IPS-NIHi11 (cell line): ENCODE measurements around the gene RBP3.

Source experiments
- DNase-seq: peaks from one replicate; pipeline ENCODE4 v3.0.0; 2012; ENCODE audit warnings: mixed read lengths, low spot score

RBP3 gene

GRCh38 chr10:47358457-47358856 lies 10.3 kb downstream of the RBP3 start:
- DNase-seq = no peak

DNA sequence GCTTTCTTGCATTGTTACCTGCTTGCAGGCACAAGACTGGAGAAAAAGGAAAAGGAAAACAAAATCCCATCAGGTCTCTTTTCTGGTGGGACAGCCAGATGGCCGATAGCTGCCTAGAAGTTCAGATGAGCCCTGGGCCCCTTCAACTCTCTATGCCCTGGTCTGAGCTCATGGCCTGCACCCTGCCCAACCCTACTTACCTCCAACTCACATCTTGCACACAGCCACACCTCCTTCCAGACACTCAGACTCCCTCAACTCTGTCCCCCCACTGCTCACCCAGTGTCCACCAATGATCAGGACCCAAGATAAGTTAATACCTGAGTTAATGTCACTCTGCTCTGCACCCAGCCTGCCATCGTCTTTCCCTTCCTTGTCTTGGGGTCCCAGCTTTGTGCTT lies 10.9 kb downstream of the RBP3 start:
- no peak for DNase-seq

DNA sequence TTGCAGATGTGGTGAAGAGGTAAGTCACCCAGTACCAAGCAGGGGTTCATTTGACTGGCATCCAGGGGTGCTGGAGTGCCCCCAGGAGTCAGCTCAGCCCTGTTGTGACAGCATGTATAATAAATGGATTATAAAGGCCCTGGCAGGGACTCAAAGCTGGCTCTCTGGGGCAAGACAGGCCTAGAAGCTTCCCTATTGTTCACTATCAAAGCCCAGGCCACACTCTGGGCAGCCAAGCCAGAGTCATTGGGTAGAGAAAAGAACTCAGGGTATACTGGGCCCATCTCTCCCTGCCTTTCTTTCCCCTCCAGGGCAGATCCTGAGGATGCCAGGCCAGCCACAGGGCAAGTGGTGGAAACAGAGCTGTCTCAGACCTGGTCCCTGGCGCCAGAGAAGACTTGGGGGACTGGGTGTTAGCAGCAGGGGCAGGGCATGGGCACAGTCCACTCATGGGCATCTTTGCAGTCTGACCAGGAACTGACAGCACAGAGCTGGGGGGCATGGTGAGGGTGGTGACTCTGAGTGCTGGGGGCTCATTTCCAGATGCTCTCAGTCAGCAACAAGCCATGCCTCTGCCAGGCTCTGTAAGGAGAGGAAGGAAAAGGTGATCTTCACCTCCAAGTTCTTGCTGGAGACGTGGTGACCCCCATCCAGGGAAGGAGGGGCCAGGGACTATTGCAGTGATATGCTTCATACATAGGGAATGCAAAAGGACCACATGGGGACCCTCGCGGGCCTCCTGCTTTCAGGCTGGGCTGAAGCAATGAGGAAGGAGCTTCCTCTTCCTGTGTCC lies 11.7 kb downstream of the RBP3 start:
- no peak for DNase-seq

- DNase-seq = no peak
Measured at GRCh38 chr10:47360419-47361040, 12.4 kb downstream of the RBP3 start.

- peak; percentile 87 for DNase-seq
Measured at GRCh38 chr10:47361293-47361692, 13.1 kb downstream of the RBP3 start.

DNA sequence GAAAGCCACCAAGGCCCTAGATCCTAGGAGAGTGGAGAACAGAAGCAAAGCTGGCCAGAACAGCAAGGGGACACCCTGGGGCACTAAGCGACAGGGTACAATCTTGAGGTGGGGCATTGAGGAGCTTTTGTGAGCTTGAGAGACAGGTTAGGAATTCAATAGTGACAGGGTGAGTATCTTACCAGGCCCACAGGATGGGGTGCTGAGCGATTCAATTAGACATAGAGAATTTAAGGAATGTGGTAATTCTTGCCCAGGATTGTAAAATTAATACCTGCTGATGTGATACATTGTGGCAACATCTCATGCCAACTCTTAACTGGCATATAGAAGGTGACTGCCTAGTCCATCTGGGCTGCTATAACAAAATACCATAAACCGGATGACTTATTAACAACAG lies 14.0 kb downstream of the RBP3 start:
- no peak for DNase-seq

- DNase-seq = no peak
Measured at GRCh38 chr10:47363781-47364180, 15.6 kb downstream of the RBP3 start.

- DNase-seq = no peak
Measured at GRCh38 chr10:47364366-47364765, 16.2 kb downstream of the RBP3 start.

GRCh38 chr10:47364911-47365310 lies 16.7 kb downstream of the RBP3 start:
- DNase-seq = no peak

DNA sequence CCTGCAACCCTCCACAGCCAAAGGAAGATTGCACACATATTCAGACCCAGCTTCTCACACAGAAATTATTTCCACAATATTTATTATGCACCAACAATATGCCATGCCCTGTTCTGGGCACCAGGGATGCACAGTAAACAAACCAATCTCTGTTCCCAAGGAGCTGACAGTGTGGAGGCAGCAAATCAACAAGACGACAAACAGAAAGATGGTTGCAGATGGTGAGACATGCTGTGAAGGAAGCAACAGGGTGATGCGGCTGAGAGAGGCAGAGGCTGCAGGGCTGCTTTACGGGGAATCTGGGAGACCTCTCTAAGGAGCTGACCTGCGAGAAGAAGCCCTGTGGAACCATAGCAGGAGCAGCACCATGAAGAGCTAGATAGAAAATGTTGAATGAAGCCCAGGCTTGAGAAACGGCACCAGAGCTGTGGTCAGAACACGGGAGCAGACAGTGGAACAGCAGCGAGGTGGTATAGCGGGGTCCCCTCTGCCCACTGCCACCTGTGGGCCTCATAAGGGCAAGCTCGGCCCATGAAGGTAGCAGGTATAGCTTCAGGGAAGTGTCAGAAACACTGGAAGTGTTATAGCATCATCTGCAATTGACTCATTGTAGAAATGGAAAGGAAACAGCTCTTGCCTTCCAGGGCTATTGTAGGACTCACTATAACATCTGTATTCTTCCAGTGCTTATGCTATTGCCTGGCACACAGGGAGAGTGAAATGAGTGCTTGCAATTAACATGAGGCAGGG lies 17.4 kb downstream of the RBP3 start:
- DNase-seq = no peak

- no peak for DNase-seq
Measured at GRCh38 chr10:47366181-47366631, 18.0 kb downstream of the RBP3 start.

GRCh38 chr10:47366731-47367460 lies 18.7 kb downstream of the RBP3 start:
- DNase-seq = no peak

DNA sequence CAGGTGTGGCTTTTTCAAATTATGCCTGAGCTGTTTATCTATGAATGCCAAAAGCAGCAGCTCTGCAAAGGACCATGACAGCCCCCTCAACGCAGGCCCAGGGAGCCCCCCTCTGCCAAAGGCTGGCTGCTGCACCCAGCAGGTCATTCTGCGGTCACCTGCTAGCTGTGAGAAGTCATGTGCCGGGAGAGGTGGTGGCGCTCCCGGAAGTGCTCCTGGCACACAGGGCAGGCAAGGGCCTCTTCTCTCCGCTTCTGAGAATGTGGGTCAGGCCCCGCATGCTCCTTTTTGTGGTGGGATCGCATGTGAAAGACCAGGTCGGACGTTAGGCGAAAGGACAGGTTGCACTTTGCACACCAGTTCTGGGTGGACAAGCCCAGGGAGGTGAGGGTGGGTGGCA lies 19.5 kb downstream of the RBP3 start:
- DNase-seq = no peak

GRCh38 chr10:47368431-47369180 lies 20.4 kb downstream of the RBP3 start:
- DNase-seq = no peak

DNA sequence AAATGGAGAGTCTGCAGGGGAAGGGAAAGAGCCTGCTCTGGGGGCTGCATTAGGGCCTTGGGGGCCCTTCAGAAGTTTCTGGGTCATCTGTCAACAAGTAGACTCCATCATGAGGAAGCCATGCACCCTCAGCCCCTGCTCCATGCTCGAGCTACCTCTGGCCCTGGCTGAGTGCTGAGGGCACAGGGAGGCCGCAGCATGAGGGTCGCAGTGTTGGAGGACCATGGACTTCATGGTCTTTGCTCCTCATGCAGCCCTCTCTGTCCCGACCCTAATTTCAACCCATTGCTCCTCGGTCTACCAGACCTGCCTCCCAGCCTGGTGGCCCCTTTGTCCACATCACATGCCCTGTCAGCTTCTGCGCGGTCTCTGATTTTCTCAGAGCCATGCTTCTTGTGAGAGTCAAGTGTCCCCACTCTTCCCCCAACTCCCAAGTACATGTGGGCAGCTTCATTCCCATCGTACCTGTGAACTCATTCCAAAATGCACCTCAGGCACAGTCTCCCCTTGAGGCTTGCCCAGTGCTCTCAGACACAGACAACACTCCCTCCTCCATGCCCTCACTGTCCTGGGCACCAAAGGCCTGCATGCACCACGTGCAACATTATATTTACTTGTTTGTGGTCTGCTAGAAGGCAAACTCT lies 21.2 kb downstream of the RBP3 start:
- no peak for DNase-seq

- no peak for DNase-seq
Measured at GRCh38 chr10:47370015-47370767, 22.0 kb downstream of the RBP3 start.

DNA sequence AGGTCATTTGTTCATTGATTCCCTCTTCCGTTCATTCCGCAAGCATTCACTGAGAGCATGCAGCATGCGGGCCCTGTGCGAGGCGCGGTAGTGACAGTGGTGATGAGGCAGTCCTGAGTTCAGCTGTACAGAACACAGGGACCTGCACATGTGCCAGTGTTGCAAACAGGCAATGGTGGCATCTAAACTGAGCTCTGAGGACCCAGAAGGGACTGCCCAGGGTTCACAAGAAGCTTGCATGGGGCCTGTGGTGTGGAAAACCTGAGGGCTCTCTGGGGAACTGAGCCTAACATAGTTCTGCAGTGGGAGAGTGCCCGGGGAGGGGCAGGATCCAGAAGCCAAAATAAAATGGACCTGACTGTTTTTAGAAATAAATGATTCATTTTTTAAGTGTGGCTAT lies 22.7 kb downstream of the RBP3 start:
- DNase-seq = no peak

GRCh38 chr10:47371629-47372485 lies 23.7 kb downstream of the RBP3 start:
- peak; percentile 25 for DNase-seq

- peak; percentile 6 for DNase-seq
Measured at GRCh38 chr10:47372726-47373125, 24.6 kb downstream of the RBP3 start.
